Measurements from ENCODE around the gene BEND5.

BEND5 gene

DNA sequence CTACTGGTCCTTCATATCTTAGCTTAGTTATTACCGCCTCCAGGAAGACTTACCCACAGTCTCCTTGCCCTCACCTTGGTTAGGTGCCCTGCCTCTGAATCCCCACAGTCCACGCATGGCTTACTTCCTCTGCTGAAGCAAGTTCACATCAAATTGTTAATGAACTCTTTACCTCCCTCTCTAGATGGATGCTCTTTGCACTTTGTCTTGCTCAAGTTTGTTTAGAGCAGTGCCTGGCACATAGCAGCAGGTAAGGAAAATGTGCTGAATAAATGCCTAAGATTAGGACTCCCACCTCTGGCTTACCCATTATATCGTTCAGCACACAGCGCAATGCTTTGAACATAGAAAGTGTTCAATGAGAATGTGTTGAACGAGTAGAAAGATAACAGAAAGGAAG is 90.5 kb downstream of the BEND5 start:
- no peak for DNase-seq (ENCODE audit: low spot score)

DNA sequence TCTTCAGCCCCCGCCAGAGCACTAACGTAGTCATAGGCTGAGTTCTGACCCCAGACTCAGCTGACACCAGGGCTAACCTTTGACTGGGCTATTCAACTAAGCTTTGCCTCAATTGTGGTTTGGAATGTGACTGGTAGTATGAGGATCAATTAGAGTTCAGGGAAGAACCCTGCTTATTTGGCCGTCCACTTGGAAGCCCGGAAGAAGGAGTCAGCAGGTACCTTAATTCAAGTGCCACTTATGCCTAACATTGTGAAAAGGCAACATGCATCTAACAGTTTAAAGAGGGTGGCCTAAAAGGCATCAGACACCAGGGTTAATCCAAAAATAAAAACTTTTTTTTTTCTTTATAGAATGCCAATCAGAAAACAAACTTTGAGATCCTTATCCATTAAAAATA is 92.3 kb downstream of the BEND5 start:
- in situ Hi-C loops (cut with MboI; ENCODE audit: low pct_unique_long_range_greater_than_20kb, low sequenced_read_pairs, unreplicated experiment) = no loop called here
- DNase-seq (ENCODE audit: low spot score) = no peak
- TF ChIP-seq, protein P1, sequence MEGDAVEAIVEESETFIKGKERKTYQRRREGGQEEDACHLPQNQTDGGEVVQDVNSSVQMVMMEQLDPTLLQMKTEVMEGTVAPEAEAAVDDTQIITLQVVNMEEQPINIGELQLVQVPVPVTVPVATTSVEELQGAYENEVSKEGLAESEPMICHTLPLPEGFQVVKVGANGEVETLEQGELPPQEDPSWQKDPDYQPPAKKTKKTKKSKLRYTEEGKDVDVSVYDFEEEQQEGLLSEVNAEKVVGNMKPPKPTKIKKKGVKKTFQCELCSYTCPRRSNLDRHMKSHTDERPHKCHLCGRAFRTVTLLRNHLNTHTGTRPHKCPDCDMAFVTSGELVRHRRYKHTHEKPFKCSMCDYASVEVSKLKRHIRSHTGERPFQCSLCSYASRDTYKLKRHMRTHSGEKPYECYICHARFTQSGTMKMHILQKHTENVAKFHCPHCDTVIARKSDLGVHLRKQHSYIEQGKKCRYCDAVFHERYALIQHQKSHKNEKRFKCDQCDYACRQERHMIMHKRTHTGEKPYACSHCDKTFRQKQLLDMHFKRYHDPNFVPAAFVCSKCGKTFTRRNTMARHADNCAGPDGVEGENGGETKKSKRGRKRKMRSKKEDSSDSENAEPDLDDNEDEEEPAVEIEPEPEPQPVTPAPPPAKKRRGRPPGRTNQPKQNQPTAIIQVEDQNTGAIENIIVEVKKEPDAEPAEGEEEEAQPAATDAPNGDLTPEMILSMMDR (IDR thresholded peaks at IDR 0.05; ENCODE audit: extremely low read depth, insufficient read depth, missing control alignments) = no peak

More for the DNA sequence above, 90.5 kb downstream of the BEND5 start:
- TF ChIP-seq, protein P1 (IDR thresholded peaks at IDR 0.05; ENCODE audit: extremely low read depth, insufficient read depth, missing control alignments) = no peak
- in situ Hi-C loops (cut with MboI; ENCODE audit: low pct_unique_long_range_greater_than_20kb, low sequenced_read_pairs, unreplicated experiment) = no loop called here

DNA sequence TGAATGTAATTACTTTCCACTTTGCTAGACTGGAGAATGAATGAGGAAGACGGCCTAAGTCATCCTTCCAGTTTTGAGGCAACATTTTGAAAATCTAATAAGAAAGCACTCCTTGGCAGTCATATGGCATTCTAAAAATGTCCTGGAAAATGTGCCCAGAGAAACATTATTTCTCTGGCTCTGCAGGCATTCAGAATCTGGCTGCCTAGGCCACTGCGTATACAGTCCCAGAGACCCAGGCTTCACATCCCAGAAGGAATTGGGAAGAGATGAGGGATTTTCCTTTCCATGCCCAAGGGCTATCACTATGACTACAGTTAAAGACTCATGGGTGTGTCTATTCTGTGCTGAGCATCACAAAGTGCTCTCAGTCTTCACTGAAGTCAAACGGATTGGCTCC is 92.9 kb downstream of the BEND5 start:
- TF ChIP-seq, protein P1 (IDR thresholded peaks at IDR 0.05; ENCODE audit: extremely low read depth, insufficient read depth, missing control alignments) = no peak
- no peak for DNase-seq (ENCODE audit: low spot score)
- in situ Hi-C loops (cut with MboI; ENCODE audit: low pct_unique_long_range_greater_than_20kb, low sequenced_read_pairs, unreplicated experiment) = no loop called here

DNA sequence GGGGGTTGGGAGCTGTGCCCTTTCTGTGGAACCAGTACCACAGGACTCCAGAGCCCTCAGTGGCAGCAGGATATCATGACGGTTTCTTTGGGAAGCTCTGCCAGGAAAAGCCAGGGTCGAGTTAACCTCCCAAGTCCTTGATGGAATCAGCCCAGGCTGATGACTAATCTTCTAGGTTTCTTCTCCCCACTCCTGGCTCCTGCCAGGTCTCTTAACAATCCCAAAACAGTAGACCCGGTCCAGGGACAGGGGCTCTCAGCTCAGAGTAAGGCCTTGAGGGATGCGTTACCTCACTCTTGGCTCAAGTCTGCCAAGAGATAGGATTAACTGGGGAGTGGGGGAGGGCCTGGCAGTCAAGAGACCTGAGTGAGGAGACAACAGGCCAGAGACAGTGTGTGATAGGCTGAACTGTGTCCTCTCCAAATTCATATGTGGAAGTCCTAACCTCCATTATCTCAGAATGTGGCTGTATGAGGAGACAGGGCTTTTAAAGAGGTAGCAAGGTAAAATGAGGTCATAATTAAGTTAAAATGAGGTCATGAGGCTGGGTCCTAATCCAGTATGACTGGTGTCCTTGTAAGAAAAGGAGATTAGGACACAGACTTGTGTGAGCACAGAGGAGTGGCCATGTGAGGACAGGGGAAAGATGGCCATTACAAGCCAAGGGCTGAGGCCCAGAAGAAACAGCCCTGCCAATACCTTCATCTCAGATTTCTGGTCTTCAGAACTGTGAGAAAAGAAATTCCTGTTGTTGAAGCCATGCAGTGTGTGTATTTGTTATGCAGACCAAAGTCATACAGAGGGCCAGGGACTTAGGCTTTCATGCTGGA is 95.0 kb downstream of the BEND5 start:
- TF ChIP-seq, protein P1 (IDR thresholded peaks at IDR 0.05; ENCODE audit: extremely low read depth, insufficient read depth, missing control alignments) = no peak
- in situ Hi-C loops (cut with MboI; ENCODE audit: low pct_unique_long_range_greater_than_20kb, low sequenced_read_pairs, unreplicated experiment) = no loop called here
- DNase-seq (ENCODE audit: low spot score) = no peak

DNA sequence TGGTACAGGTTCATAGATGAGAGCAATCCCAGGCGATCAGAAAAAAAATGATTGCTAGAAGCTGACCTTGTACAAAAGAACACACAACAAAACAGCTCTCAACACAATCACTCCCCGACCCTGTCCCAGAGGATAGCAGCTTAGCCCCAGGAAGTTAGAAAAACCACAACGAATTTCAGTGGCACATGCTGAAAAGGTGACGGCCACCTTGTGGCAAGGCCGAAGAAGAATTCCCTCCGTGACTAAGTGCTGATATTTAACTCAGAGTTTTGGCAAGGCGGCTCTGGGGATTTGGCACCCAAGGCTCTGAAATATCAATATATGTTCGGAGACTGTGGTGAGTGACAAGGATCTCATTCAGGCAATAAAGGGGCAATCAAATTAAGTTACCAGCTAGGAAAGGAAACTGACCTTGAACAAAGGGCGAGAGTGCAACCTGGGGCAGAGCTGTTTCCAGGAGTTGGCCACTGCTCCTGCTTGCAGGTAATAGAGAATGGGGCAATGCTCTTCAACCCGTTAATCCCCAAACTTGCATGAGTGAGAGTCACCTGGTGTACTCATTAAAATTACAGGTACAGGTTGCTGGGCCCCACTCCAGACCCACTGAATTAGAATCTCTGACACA is 96.2 kb downstream of the BEND5 start:
- DNase-seq (ENCODE audit: low spot score) = no peak
- in situ Hi-C loops (cut with MboI; ENCODE audit: low pct_unique_long_range_greater_than_20kb, low sequenced_read_pairs, unreplicated experiment) = no loop called here
- TF ChIP-seq, protein P1 (IDR thresholded peaks at IDR 0.05; ENCODE audit: extremely low read depth, insufficient read depth, missing control alignments) = no peak

DNA sequence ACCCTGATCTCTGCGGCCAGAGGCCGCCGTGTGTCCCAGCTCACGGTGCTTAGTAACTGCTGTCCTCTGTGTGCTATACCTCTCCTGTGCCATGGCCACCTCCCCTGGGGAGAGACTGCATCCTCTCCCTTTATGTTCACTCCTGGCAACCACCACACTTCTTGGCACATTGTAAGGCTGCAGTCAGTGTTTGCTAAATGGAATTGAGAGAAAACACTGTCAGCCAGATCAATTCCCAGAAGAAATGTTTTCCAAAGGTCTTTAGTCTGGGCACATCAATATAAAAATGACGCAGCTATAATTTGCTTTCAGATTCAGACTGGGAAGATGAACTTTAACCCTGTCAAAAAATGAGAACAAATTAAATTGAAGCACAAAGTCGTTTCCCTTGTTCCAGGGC is 96.8 kb downstream of the BEND5 start:
- in situ Hi-C loops (cut with MboI; ENCODE audit: low pct_unique_long_range_greater_than_20kb, low sequenced_read_pairs, unreplicated experiment) = no loop called here
- TF ChIP-seq, protein P1 (IDR thresholded peaks at IDR 0.05; ENCODE audit: extremely low read depth, insufficient read depth, missing control alignments) = no peak
- DNase-seq (ENCODE audit: low spot score) = no peak

Measured in GM13977 (cell line).